Neuronal stem cell (in vitro differentiated cells): ENCODE data around the gene STK11IP.
A peak's percentile ranks its signal among the peaks of the same experiment; 100 is the strongest.

Experiments
- DNase-seq: peaks from one replicate; pipeline ENCODE4 v3.0.0-alpha.2; 2013; ENCODE audit warnings: low spot score
- H2AFZ ChIP-seq: one replicate; pipeline ENCODE4 v1.6.1; 2013; ENCODE audit warnings: mild to moderate bottlenecking, low read length, inconsistent platforms
- H2AK5ac ChIP-seq: 2 replicates; pipeline ENCODE4 v1.6.1; 2013; ENCODE audit warnings: low read depth, mild to moderate bottlenecking, inconsistent platforms, low read length, moderate library complexity, mixed read lengths
- H2BK120ac ChIP-seq: 2 replicates; pipeline ENCODE4 v1.6.1; 2013; ENCODE audit warnings: low read depth, mild to moderate bottlenecking, inconsistent platforms, low read length, moderate library complexity, mixed read lengths
- H2BK12ac ChIP-seq: one replicate; pipeline ENCODE4 v1.6.1; 2013; ENCODE audit warnings: low read length, inconsistent platforms
- H2BK15ac ChIP-seq: 2 replicates; pipeline ENCODE4 v1.6.1; 2013; ENCODE audit warnings: mild to moderate bottlenecking, low read length, inconsistent platforms, mixed read lengths
- H2BK5ac ChIP-seq: one replicate; pipeline ENCODE4 v1.6.1; 2013; ENCODE audit warnings: inconsistent platforms, mild to moderate bottlenecking, low read length, moderate library complexity
- H3K14ac ChIP-seq: one replicate; pipeline ENCODE4 v1.6.1; 2013; ENCODE audit warnings: low read length, inconsistent platforms
- H3K18ac ChIP-seq: 2 replicates; pipeline ENCODE4 v1.6.1; 2013; ENCODE audit warnings: low read length, inconsistent platforms
- H3K23ac ChIP-seq: 2 replicates; pipeline ENCODE4 v1.6.1; 2013; ENCODE audit warnings: low read depth, mild to moderate bottlenecking, mixed read lengths, low read length, inconsistent platforms; ENCODE audit not compliant: poor library complexity
- H3K27ac ChIP-seq: replicated peaks from 3 replicates; pipeline ENCODE4 v1.5.1; 2013; ENCODE audit warnings: low read length, inconsistent platforms
- H3K27me3 ChIP-seq, 3 experiments: 2 replicates each; pipeline ENCODE4 v1.6.1; 2013; ENCODE audit warnings: low read length in 3 of 3, mild to moderate bottlenecking in 2 of 3, inconsistent platforms in 1 of 3, low read depth in 1 of 3, mixed read lengths in 1 of 3, moderate library complexity in 1 of 3; ENCODE audit not compliant: control insufficient read depth in 3 of 3, insufficient read depth in 3 of 3
- H3K36me3 ChIP-seq, 2 donors: replicated peaks in 1 of 2; 2 replicates each; pipeline ENCODE4 v1.6.1; 2013; ENCODE audit warnings: low read length in 2 of 2; ENCODE audit not compliant: control insufficient read depth in 2 of 2, insufficient read depth in 2 of 2
- H3K4ac ChIP-seq: 2 replicates; pipeline ENCODE4 v1.6.1; 2013; ENCODE audit warnings: inconsistent platforms, mild to moderate bottlenecking, low read length, moderate library complexity
- H3K4me1 ChIP-seq, 2 donors: 1 replicate in 1 of 2; 2 replicates in 1 of 2; pipeline ENCODE4 v1.6.1; 2013; ENCODE audit warnings: low read length in 2 of 2, low read depth in 1 of 2; ENCODE audit not compliant: control insufficient read depth in 2 of 2, insufficient read depth in 1 of 2
- H3K4me2 ChIP-seq: one replicate; pipeline ENCODE4 v1.6.1; 2013; ENCODE audit warnings: mild to moderate bottlenecking, low read length, inconsistent platforms; ENCODE audit not compliant: insufficient read depth, poor library complexity, severe bottlenecking
- H3K4me3 ChIP-seq, 2 donors: 2 replicates each; pipeline ENCODE4 v1.5.1; 2013; ENCODE audit warnings: low read length in 2 of 2, mild to moderate bottlenecking in 2 of 2, inconsistent platforms in 1 of 2, moderate library complexity in 1 of 2
- H3K79me1 ChIP-seq: one replicate; pipeline ENCODE4 v1.6.1; 2013; ENCODE audit warnings: low read depth, mild to moderate bottlenecking, inconsistent platforms, low read length, moderate library complexity
- H3K9ac ChIP-seq: one replicate; pipeline ENCODE4 v1.6.1; 2013; ENCODE audit warnings: mild to moderate bottlenecking, low read depth, low read length, inconsistent platforms; ENCODE audit not compliant: poor library complexity
- H3K9me3 ChIP-seq, 2 donors: replicated peaks in 1 of 2; 2 replicates each; pipeline versions ENCODE3 to v1.6.1; 2013; ENCODE audit warnings: low read length in 2 of 2, mild to moderate bottlenecking in 2 of 2, inconsistent platforms in 1 of 2, low read depth in 1 of 2, mixed read lengths in 1 of 2, moderate library complexity in 1 of 2; ENCODE audit not compliant: control insufficient read depth in 2 of 2, insufficient read depth in 1 of 2
- H4K8ac ChIP-seq: one replicate; pipeline ENCODE4 v1.6.1; 2013; ENCODE audit warnings: low read depth, mild to moderate bottlenecking, inconsistent platforms, low read length, moderate library complexity
- H4K91ac ChIP-seq: one replicate; pipeline ENCODE4 v1.6.1; 2013; ENCODE audit warnings: low read length, low read depth, mild to moderate bottlenecking, inconsistent platforms; ENCODE audit not compliant: poor library complexity
- WGBS, 2 donors: extraction: QIAGEN DNeasy Blood & Tissue Kit; methylation state at CpG; one replicate each; pipeline ENCODE4 v1.1.7; 2013; ENCODE audit warnings: missing lambda C conversion rate in 2 of 2, mixed read lengths in 1 of 2; ENCODE audit not compliant: insufficient read length in 2 of 2, insufficient replicate concordance in 1 of 2; ENCODE audit errors: extremely low coverage in 2 of 2; 5-methylcytosine and 5-hydroxymethylcytosine counted together

The STK11IP gene

GRCh38 chr2:219628986-219629901 is 31.6 kb downstream of the STK11IP start:
- no peak overlapping the region for H3K4me3 ChIP-seq
- peaks cover 0 to 1% of the 10 kb centered on the region in 2 donors for H3K36me3 ChIP-seq
- H4K8ac ChIP-seq: no peak overlapping the region
- H2BK12ac ChIP-seq: no peak overlapping the region
- H3K9ac ChIP-seq: peak overlapping the region; percentile 50
- WGBS, 2 donors: no CpG with 5 or more reads among the region's 16 CpGs
- H3K79me1 ChIP-seq: no peaks in the 10 kb centered on the region
- peak overlapping the region; percentile 89 for H2BK120ac ChIP-seq
- no peaks in the 10 kb centered on the region for H3K4me1 ChIP-seq
- peak overlapping the region; percentile 86 for H3K18ac ChIP-seq
- no peak overlapping the region for H3K4ac ChIP-seq
- peaks cover 0 to 36% (median 14%) of the 10 kb centered on the region in 3 experiments for H3K27me3 ChIP-seq
- H2BK5ac ChIP-seq: peak overlapping the region; percentile 76
- H3K4me2 ChIP-seq: no peak overlapping the region
- no peak for DNase-seq
- peak overlapping the region; percentile 70 for H2BK15ac ChIP-seq
- no peak overlapping the region for H3K27ac ChIP-seq
- H2AFZ ChIP-seq: no peak overlapping the region
- H4K91ac ChIP-seq: no peak overlapping the region
- H3K9me3 ChIP-seq: no peaks in the 10 kb centered on the region
- H2AK5ac ChIP-seq: peak overlapping the region; percentile 99
- H3K23ac ChIP-seq: no peak overlapping the region
- H3K14ac ChIP-seq: no peak overlapping the region

GRCh38 chr2:219629976-219630695 is 32.5 kb downstream of the STK11IP start:
- peak overlapping the region; percentile 56 for H2AK5ac ChIP-seq
- H4K8ac ChIP-seq: no peak overlapping the region
- H2AFZ ChIP-seq: no peak overlapping the region
- peak overlapping the region; percentile 66 for H2BK5ac ChIP-seq
- H3K27ac ChIP-seq: no peak overlapping the region
- no peak overlapping the region for H3K4me2 ChIP-seq
- no peaks in the 10 kb centered on the region for H3K79me1 ChIP-seq
- no peak overlapping the region for H4K91ac ChIP-seq
- H3K9ac ChIP-seq: no peak overlapping the region
- no CpG with 5 or more reads among the region's 20 CpGs for WGBS, 2 donors
- H3K9me3 ChIP-seq: no peaks in the 10 kb centered on the region
- H3K4ac ChIP-seq: no peak overlapping the region
- no peaks in the 10 kb centered on the region for H3K4me1 ChIP-seq
- H3K14ac ChIP-seq: peak overlapping the region; percentile 50
- H2BK120ac ChIP-seq: no peak overlapping the region
- no peak overlapping the region for H3K18ac ChIP-seq
- no peak overlapping the region for H3K4me3 ChIP-seq
- DNase-seq: no peak
- H2BK15ac ChIP-seq: peak overlapping the region; percentile 6
- peaks cover 0 to 1% of the 10 kb centered on the region in 2 donors for H3K36me3 ChIP-seq
- H3K27me3 ChIP-seq: peaks cover 0 to 27% (median 14%) of the 10 kb centered on the region in 3 experiments
- H3K23ac ChIP-seq: no peak overlapping the region
- H2BK12ac ChIP-seq: no peak overlapping the region

GRCh38 chr2:219630770-219631405 is 33.2 kb downstream of the STK11IP start:
- Histone ChIP-seq H3K4me3 (no peak overlapping the region), H2AK5ac (peak overlapping the region; percentile 79), H3K23ac (peak overlapping the region; percentile 8), H3K4me1 (no peaks in the 10 kb centered on the region), H2BK120ac (no peak overlapping the region), H3K18ac (no peak overlapping the region), H4K8ac (no peak overlapping the region), H3K4me2 (no peak overlapping the region), H2BK5ac (no peak overlapping the region), H3K36me3 (peaks cover 0 to 1% of the 10 kb centered on the region in 2 donors), H4K91ac (no peak overlapping the region), H2AFZ (no peak overlapping the region), H3K9ac (no peak overlapping the region), H2BK15ac (peak overlapping the region; percentile 75), H3K9me3 (no peaks in the 10 kb centered on the region), H3K4ac (no peak overlapping the region), H3K79me1 (no peaks in the 10 kb centered on the region), H2BK12ac (no peak overlapping the region), H3K14ac (no peak overlapping the region), H3K27ac (no peak overlapping the region), H3K27me3 (peaks cover 0 to 21% (median 14%) of the 10 kb centered on the region in 3 experiments)
- no CpG with 5 or more reads among the region's 17 CpGs for WGBS, 2 donors
- no peak for DNase-seq
